ENCODE data around the gene HSFX3. TPM values are rescaled to one million over a fixed set of nuclear protein-coding genes. Genes with fewer than 3 reads are reported as not detected.
"Not testable (repeated sequence)": the region's sequence is repeated elsewhere in the genome, so short reads cannot be mapped to it uniquely, and the experiment has no call there.

The HSFX3 gene
- total and polyA plus RNA-seq, 7 experiments from 2014 or later: not detected

DNA sequence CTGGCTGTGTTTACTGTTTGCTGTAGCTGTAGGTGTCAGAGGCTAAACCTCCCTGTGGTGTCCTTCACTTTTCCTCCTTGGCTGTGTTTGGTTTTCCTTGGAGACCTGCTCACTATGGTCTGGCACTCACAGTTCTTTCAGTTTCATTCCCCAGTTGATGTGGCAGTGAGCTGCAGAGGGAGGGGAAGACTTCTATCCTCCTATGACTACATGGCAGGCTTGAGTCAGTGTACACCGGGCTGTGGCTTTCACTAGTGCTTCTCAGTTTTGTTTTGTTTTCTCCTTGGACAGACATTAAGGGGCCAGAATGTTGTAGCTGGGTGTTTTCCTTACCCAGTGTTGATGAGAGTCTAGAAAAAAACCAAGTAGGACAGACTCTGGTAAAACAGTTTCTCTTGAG, 23.7 kb upstream of the HSFX3 start:
- H3K9me3 Mint-ChIP-seq; POLR2A ChIA-PET; H3K27me3 ChIP-seq (ENCODE audit: control insufficient read depth in 2 of 2, insufficient read depth in 2 of 2, low read length in 2 of 2); H3K36me3 ChIP-seq (ENCODE audit: control insufficient read depth in 2 of 3, insufficient read depth in 3 of 3, low read length in 3 of 3); H3K27me3 Mint-ChIP-seq; H3K27ac Mint-ChIP-seq; H3K4me1 ChIP-seq (ENCODE audit: control insufficient read depth in 2 of 2, insufficient read depth in 2 of 2, low read length in 2 of 2); H3K9me3 ChIP-seq (ENCODE audit: control insufficient read depth in 2 of 3, low read length in 3 of 3); H3K27ac ChIP-seq (ENCODE audit: low read depth, low read length); H3K4me3 Mint-ChIP-seq; intact Hi-C loops (cut with micrococcal nuclease); H3K4me3 ChIP-seq (ENCODE audit: low read length); CTCF ChIA-PET; DNase-seq; H3K36me3 Mint-ChIP-seq: not testable (repeated sequence)
- H3K4me1 Mint-ChIP-seq: peaks cover 0 to 21% (median 0%) of the 10 kb centered on the region in 7 donors
- ATAC-seq: peak; percentile 40

- peaks cover 0 to 21% (median 0%) of the 10 kb centered on the region in 7 donors for H3K4me1 Mint-ChIP-seq
- Histone ChIP-seq H3K4me3 (ENCODE audit: low read length) (no peak overlapping the region), H3K4me1 (ENCODE audit: control insufficient read depth in 2 of 2, insufficient read depth in 2 of 2, low read length in 2 of 2) (no peaks in the 10 kb centered on the region), H3K27me3 (ENCODE audit: control insufficient read depth in 2 of 2, insufficient read depth in 2 of 2, low read length in 2 of 2) (no peaks in the 10 kb centered on the region), H3K9me3 (ENCODE audit: control insufficient read depth in 2 of 3, low read length in 3 of 3) (no peaks in the 10 kb centered on the region), H3K36me3 (ENCODE audit: control insufficient read depth in 2 of 3, insufficient read depth in 3 of 3, low read length in 3 of 3) (no peaks in the 10 kb centered on the region), H3K27ac (ENCODE audit: low read depth, low read length) (no peak overlapping the region)
- ChIA-PET POLR2A (no interaction called here), CTCF (no interaction called here)
- DNase-seq (no peak), ATAC-seq (no peak)
- H3K27me3 Mint-ChIP-seq: no peaks in the 10 kb centered on the region
- peak overlapping the region in 1 of 9 donors; percentile 90 for H3K27ac Mint-ChIP-seq
- intact Hi-C loops (cut with micrococcal nuclease): no loop called here
- H3K9me3 Mint-ChIP-seq: no peaks in the 10 kb centered on the region
- peak overlapping the region in 1 of 10 donors; percentile 75 for H3K4me3 Mint-ChIP-seq
- no peaks in the 10 kb centered on the region for H3K36me3 Mint-ChIP-seq
Measured at GRCh38 chrX:149572743-149573142, 23.0 kb upstream of the HSFX3 start.

- H3K9me3 ChIP-seq (ENCODE audit: control insufficient read depth in 2 of 3, low read length in 3 of 3): no peaks in the 10 kb centered on the region
- POLR2A ChIA-PET: no interaction called here
Measured at GRCh38 chrX:149571770-149572169, 22.0 kb upstream of the HSFX3 start.

DNA sequence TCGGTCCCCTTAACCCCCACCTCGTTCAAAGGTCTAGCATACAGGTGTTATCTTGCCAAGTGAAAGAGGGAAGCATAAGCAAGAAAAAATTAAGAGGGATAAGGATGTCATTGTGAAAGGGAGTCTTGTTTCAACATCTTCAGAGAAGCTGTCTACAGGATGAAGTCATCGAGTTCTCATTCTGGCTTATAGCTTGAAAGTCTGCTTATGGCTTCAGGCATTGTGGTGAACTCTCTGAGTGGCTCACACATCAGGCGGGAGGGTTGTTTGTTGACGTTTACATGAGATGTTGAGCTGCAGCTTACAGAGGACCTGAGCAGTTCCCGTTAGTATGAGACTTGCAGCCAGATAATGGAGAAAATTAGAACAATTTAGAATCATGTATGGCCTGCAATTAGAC, 20.9 kb upstream of the HSFX3 start:
- no peaks in the 10 kb centered on the region for H3K36me3 Mint-ChIP-seq
- H3K4me3 ChIP-seq (ENCODE audit: low read length): no peak overlapping the region
- intact Hi-C loops (cut with micrococcal nuclease): no loop called here
- H3K4me3 Mint-ChIP-seq: no peak overlapping the region
- H3K27ac ChIP-seq (ENCODE audit: low read depth, low read length): no peak overlapping the region
- ChIA-PET CTCF (no interaction called here), POLR2A (no interaction called here)
- H3K27ac Mint-ChIP-seq: no peak overlapping the region
- no peak for DNase-seq
- no peaks in the 10 kb centered on the region for H3K9me3 Mint-ChIP-seq
- H3K27me3 Mint-ChIP-seq: no peaks in the 10 kb centered on the region
- H3K4me1 Mint-ChIP-seq: peaks cover 0 to 21% (median 0%) of the 10 kb centered on the region in 7 donors
- no peaks in the 10 kb centered on the region for H3K36me3 ChIP-seq (ENCODE audit: control insufficient read depth in 2 of 3, insufficient read depth in 3 of 3, low read length in 3 of 3)
- no peaks in the 10 kb centered on the region for H3K9me3 ChIP-seq (ENCODE audit: control insufficient read depth in 2 of 3, low read length in 3 of 3)
- no peaks in the 10 kb centered on the region for H3K4me1 ChIP-seq (ENCODE audit: control insufficient read depth in 2 of 2, insufficient read depth in 2 of 2, low read length in 2 of 2)
- no peak for ATAC-seq
- H3K27me3 ChIP-seq (ENCODE audit: control insufficient read depth in 2 of 2, insufficient read depth in 2 of 2, low read length in 2 of 2): no peaks in the 10 kb centered on the region

More at GRCh38 chrX:149571770-149572169, 22.0 kb upstream of the HSFX3 start:
- no peak for ATAC-seq
- intact Hi-C loops (cut with micrococcal nuclease): no loop called here
- Mint-ChIP-seq H3K36me3 (no peaks in the 10 kb centered on the region), H3K27me3 (no peaks in the 10 kb centered on the region), H3K4me1 (peaks cover 0 to 21% (median 0%) of the 10 kb centered on the region in 7 donors), H3K4me3 (no peak overlapping the region), H3K9me3 (no peaks in the 10 kb centered on the region), H3K27ac (no peak overlapping the region)
- Histone ChIP-seq H3K36me3 (ENCODE audit: control insufficient read depth in 2 of 3, insufficient read depth in 3 of 3, low read length in 3 of 3) (no peaks in the 10 kb centered on the region), H3K4me3 (ENCODE audit: low read length) (no peak overlapping the region), H3K27ac (ENCODE audit: low read depth, low read length) (no peak overlapping the region), H3K4me1 (ENCODE audit: control insufficient read depth in 2 of 2, insufficient read depth in 2 of 2, low read length in 2 of 2) (no peaks in the 10 kb centered on the region), H3K27me3 (ENCODE audit: control insufficient read depth in 2 of 2, insufficient read depth in 2 of 2, low read length in 2 of 2) (no peaks in the 10 kb centered on the region)
- DNase-seq: no peak
- CTCF ChIA-PET: no interaction called here

- no peak overlapping the region for H3K4me3 Mint-ChIP-seq
- ChIA-PET POLR2A (no interaction called here), CTCF (interaction anchor here (0.6 kb wide), 1 partner anchor 1373 kb away, joined by 3 read pairs; no protein-coding TSS in a partner anchor)
- H3K9me3 Mint-ChIP-seq: no peaks in the 10 kb centered on the region
- Histone ChIP-seq H3K27ac (ENCODE audit: low read depth, low read length) (no peak overlapping the region), H3K4me3 (ENCODE audit: low read length) (no peak overlapping the region), H3K27me3 (ENCODE audit: control insufficient read depth in 2 of 2, insufficient read depth in 2 of 2, low read length in 2 of 2) (no peaks in the 10 kb centered on the region), H3K4me1 (ENCODE audit: control insufficient read depth in 2 of 2, insufficient read depth in 2 of 2, low read length in 2 of 2) (no peaks in the 10 kb centered on the region), H3K9me3 (ENCODE audit: control insufficient read depth in 2 of 3, low read length in 3 of 3) (no peaks in the 10 kb centered on the region), H3K36me3 (ENCODE audit: control insufficient read depth in 2 of 3, insufficient read depth in 3 of 3, low read length in 3 of 3) (no peaks in the 10 kb centered on the region)
- no peaks in the 10 kb centered on the region for H3K36me3 Mint-ChIP-seq
- H3K4me1 Mint-ChIP-seq: peaks cover 0 to 21% (median 0%) of the 10 kb centered on the region in 7 donors
- ATAC-seq (no peak), DNase-seq (no peak)
- H3K27ac Mint-ChIP-seq: no peak overlapping the region
- intact Hi-C loops (cut with micrococcal nuclease): no loop called here
- no peaks in the 10 kb centered on the region for H3K27me3 Mint-ChIP-seq
Measured at GRCh38 chrX:149569770-149570169, 20.0 kb upstream of the HSFX3 start.

DNA sequence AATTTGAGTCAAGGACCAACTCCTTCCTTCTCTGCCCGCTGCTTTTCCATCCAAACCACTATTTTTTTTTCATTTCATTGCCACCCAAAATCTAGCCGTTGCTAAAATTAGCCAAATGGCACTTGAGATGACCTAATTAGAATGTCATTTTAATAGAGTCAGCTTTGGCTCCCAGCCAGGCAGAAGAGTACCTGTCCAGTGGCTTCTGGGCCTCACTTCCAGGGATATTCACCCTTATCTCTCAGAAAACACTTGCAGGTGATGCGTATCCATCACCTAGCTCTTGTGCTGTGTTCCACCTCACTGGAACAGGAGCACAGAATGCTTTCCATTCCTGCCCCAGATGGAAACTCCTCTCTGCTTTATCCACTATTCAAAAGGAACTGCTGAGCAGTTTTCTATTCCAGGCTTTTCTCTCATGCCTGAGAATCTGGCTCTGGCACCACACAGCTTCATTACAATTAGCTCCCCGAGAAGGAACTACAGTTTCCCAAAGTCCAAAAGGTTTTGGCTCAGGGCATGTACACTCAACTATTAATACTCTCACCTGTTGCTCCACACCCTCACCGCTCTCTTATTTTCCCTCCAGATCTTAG, 19.1 kb upstream of the HSFX3 start:
- intact Hi-C loops (cut with micrococcal nuclease): no loop called here
- Histone ChIP-seq H3K4me3 (ENCODE audit: low read length) (no peak overlapping the region), H3K36me3 (ENCODE audit: control insufficient read depth in 2 of 3, insufficient read depth in 3 of 3, low read length in 3 of 3) (no peaks in the 10 kb centered on the region), H3K27me3 (ENCODE audit: control insufficient read depth in 2 of 2, insufficient read depth in 2 of 2, low read length in 2 of 2) (no peaks in the 10 kb centered on the region), H3K9me3 (ENCODE audit: control insufficient read depth in 2 of 3, low read length in 3 of 3) (no peaks in the 10 kb centered on the region), H3K27ac (ENCODE audit: low read depth, low read length) (no peak overlapping the region), H3K4me1 (ENCODE audit: control insufficient read depth in 2 of 2, insufficient read depth in 2 of 2, low read length in 2 of 2) (no peaks in the 10 kb centered on the region)
- Mint-ChIP-seq H3K4me1 (peaks cover 0 to 21% (median 0%) of the 10 kb centered on the region in 7 donors), H3K27me3 (no peaks in the 10 kb centered on the region), H3K27ac (no peak overlapping the region), H3K9me3 (no peaks in the 10 kb centered on the region), H3K36me3 (no peaks in the 10 kb centered on the region), H3K4me3 (no peak overlapping the region)
- CTCF ChIA-PET: no interaction called here
- POLR2A ChIA-PET: no interaction called here
- DNase-seq (no peak), ATAC-seq (no peak)

DNA sequence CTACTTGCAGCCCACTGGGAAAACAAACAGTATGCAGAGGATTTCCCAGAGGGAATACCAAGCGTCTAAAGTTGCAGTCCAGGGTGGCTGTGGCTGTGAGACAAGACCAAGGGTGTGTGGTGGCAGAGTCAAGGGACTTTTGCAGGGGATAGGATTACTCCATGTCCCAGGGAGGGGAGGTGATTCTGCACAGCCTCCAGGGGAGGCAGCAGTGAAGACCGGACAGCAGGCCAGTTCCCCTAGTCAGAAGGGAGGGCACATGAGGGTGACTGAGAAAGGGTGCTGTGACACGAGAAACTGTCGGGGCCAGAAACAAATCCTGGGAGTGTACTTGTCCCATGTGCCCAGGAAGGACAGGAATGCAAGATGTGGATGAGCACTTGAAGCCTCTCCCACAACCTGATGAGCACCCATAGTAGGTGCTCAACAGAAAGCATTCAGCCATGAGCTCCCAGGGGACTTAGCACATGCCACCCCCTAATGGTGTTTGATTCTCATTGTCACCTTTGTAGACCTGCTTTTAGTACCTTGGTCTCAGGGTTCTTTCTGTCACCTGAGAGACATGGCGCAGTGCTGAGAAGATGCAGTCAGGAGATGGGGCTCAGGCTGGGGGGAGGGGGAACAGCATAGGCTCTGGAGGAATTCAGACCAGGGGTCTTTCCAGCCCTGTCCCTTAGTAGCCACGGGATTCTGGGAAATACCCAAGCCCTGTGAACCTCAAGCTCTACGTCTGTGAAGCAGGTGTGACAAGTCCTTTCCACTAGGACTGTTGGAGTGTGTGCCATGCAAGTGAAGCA, 18.1 kb upstream of the HSFX3 start:
- H3K27me3 ChIP-seq (ENCODE audit: control insufficient read depth in 2 of 2, insufficient read depth in 2 of 2, low read length in 2 of 2): no peaks in the 10 kb centered on the region
- H3K36me3 Mint-ChIP-seq: no peaks in the 10 kb centered on the region
- ChIA-PET POLR2A (no interaction called here), CTCF (no interaction called here)
- H3K4me3 Mint-ChIP-seq: no peak overlapping the region
- no peaks in the 10 kb centered on the region for H3K4me1 ChIP-seq (ENCODE audit: control insufficient read depth in 2 of 2, insufficient read depth in 2 of 2, low read length in 2 of 2)
- no peak overlapping the region for H3K4me3 ChIP-seq (ENCODE audit: low read length)
- no peaks in the 10 kb centered on the region for H3K9me3 ChIP-seq (ENCODE audit: control insufficient read depth in 2 of 3, low read length in 3 of 3)
- H3K36me3 ChIP-seq (ENCODE audit: control insufficient read depth in 2 of 3, insufficient read depth in 3 of 3, low read length in 3 of 3): no peaks in the 10 kb centered on the region
- H3K9me3 Mint-ChIP-seq: no peaks in the 10 kb centered on the region
- H3K27ac ChIP-seq (ENCODE audit: low read depth, low read length): no peak overlapping the region
- DNase-seq (no peak), ATAC-seq (no peak)
- no peaks in the 10 kb centered on the region for H3K27me3 Mint-ChIP-seq
- H3K4me1 Mint-ChIP-seq: peaks cover 0 to 18% (median 0%) of the 10 kb centered on the region in 7 donors
- intact Hi-C loops (cut with micrococcal nuclease): no loop called here
- H3K27ac Mint-ChIP-seq: no peak overlapping the region
